ENCODE measurements around the gene DISC1. TPM values are rescaled to one million over a fixed set of nuclear protein-coding genes. Genes with fewer than 3 reads are reported as not detected.
A peak's percentile ranks its signal among the peaks of the same experiment; 100 is the strongest.

DISC1 gene
- total RNA-seq, 1 experiment from 2014 or later, result 13.5 TPM

- Mint-ChIP-seq H3K4me1 (ENCODE audit: low read depth, unreplicated experiment) (peaks cover 14% of the 10 kb centered on the region), H3K27ac (ENCODE audit: unreplicated experiment) (no peak overlapping the region), H3K36me3 (ENCODE audit: insufficient read depth, unreplicated experiment) (no peaks in the 10 kb centered on the region), H3K9me3 (ENCODE audit: unreplicated experiment) (no peaks in the 10 kb centered on the region), H3K4me3 (ENCODE audit: unreplicated experiment) (no peak overlapping the region), H3K27me3 (ENCODE audit: insufficient read depth, unreplicated experiment) (no peaks in the 10 kb centered on the region)
- no peak for DNase-seq
- CTCF ChIA-PET, result no interaction called here
- Histone ChIP-seq H3K9me3 (no peaks in the 10 kb centered on the region), H3K4me3 (ENCODE audit: low read depth, low read length) (no peak overlapping the region), H3K4me1 (peaks cover 6% of the 10 kb centered on the region), H3K27me3 (replicated peaks; ENCODE audit: control insufficient read depth, insufficient read depth, low read length) (no peaks in the 10 kb centered on the region), H3K36me3 (ENCODE audit: control insufficient read depth, insufficient read depth, low read length) (no peaks in the 10 kb centered on the region; the same call in 1 of the 2 replicates)
- intact Hi-C loops (cut with micrococcal nuclease; ENCODE audit: unreplicated experiment), result no loop called here
- BruUV-seq (replicated peaks), result no TSS peak
- POLR2A ChIA-PET, result no interaction called here
- TF ChIP-seq, protein P1, sequence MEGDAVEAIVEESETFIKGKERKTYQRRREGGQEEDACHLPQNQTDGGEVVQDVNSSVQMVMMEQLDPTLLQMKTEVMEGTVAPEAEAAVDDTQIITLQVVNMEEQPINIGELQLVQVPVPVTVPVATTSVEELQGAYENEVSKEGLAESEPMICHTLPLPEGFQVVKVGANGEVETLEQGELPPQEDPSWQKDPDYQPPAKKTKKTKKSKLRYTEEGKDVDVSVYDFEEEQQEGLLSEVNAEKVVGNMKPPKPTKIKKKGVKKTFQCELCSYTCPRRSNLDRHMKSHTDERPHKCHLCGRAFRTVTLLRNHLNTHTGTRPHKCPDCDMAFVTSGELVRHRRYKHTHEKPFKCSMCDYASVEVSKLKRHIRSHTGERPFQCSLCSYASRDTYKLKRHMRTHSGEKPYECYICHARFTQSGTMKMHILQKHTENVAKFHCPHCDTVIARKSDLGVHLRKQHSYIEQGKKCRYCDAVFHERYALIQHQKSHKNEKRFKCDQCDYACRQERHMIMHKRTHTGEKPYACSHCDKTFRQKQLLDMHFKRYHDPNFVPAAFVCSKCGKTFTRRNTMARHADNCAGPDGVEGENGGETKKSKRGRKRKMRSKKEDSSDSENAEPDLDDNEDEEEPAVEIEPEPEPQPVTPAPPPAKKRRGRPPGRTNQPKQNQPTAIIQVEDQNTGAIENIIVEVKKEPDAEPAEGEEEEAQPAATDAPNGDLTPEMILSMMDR (IDR thresholded peaks at IDR 0.05; ENCODE audit: insufficient read depth in 1 of 2, low read depth in 1 of 2, low read length in 1 of 2, severe bottlenecking in 1 of 2, unreplicated experiment in 1 of 2), result no peak
These were observed 303.8 kb downstream of the DISC1 start for GRCh38 chr1:231930257-231930947.

GRCh38 chr1:231931146-231931545 is 304.6 kb downstream of the DISC1 start:
- Mint-ChIP-seq H3K4me3 (ENCODE audit: unreplicated experiment) (no peak overlapping the region), H3K27me3 (ENCODE audit: insufficient read depth, unreplicated experiment) (no peaks in the 10 kb centered on the region), H3K9me3 (ENCODE audit: unreplicated experiment) (no peaks in the 10 kb centered on the region), H3K27ac (ENCODE audit: unreplicated experiment) (no peak overlapping the region), H3K4me1 (ENCODE audit: low read depth, unreplicated experiment) (peaks cover 14% of the 10 kb centered on the region), H3K36me3 (ENCODE audit: insufficient read depth, unreplicated experiment) (no peaks in the 10 kb centered on the region)
- BruUV-seq (replicated peaks), result no TSS peak
- POLR2A ChIA-PET, result no interaction called here
- no peak overlapping the region for H3K4me3 ChIP-seq (ENCODE audit: low read depth, low read length)
- peaks cover 6% of the 10 kb centered on the region for H3K4me1 ChIP-seq
- TF ChIP-seq, protein P1 (IDR thresholded peaks at IDR 0.05; ENCODE audit: insufficient read depth in 1 of 2, low read depth in 1 of 2, low read length in 1 of 2, severe bottlenecking in 1 of 2, unreplicated experiment in 1 of 2), result no peak
- H3K36me3 ChIP-seq (ENCODE audit: control insufficient read depth, insufficient read depth, low read length), result no peaks in the 10 kb centered on the region; the same call in 1 of the 2 replicates
- no peaks in the 10 kb centered on the region for H3K9me3 ChIP-seq
- no peak for DNase-seq
- intact Hi-C loops (cut with micrococcal nuclease; ENCODE audit: unreplicated experiment), result no loop called here
- H3K27me3 ChIP-seq (replicated peaks; ENCODE audit: control insufficient read depth, insufficient read depth, low read length), result no peaks in the 10 kb centered on the region
- CTCF ChIA-PET, result no interaction called here

GRCh38 chr1:231931846-231932454 is 305.4 kb downstream of the DISC1 start:
- Histone ChIP-seq H3K9me3 (no peaks in the 10 kb centered on the region), H3K4me3 (ENCODE audit: low read depth, low read length) (no peak overlapping the region), H3K27me3 (replicated peaks; ENCODE audit: control insufficient read depth, insufficient read depth, low read length) (no peaks in the 10 kb centered on the region), H3K4me1 (peaks cover 6% of the 10 kb centered on the region), H3K36me3 (ENCODE audit: control insufficient read depth, insufficient read depth, low read length) (no peaks in the 10 kb centered on the region; the same call in 1 of the 2 replicates)
- H3K4me3 Mint-ChIP-seq (ENCODE audit: unreplicated experiment), result no peak overlapping the region
- POLR2A ChIA-PET, result no interaction called here
- no peak overlapping the region for H3K27ac Mint-ChIP-seq (ENCODE audit: unreplicated experiment)
- TF ChIP-seq, protein P1 (IDR thresholded peaks at IDR 0.05; ENCODE audit: insufficient read depth in 1 of 2, low read depth in 1 of 2, low read length in 1 of 2, severe bottlenecking in 1 of 2, unreplicated experiment in 1 of 2), result peak; percentile 56 to 72
- no TSS peak for BruUV-seq (replicated peaks)
- no peaks in the 10 kb centered on the region for H3K36me3 Mint-ChIP-seq (ENCODE audit: insufficient read depth, unreplicated experiment)
- intact Hi-C loops (cut with micrococcal nuclease; ENCODE audit: unreplicated experiment), result no loop called here
- H3K9me3 Mint-ChIP-seq (ENCODE audit: unreplicated experiment), result no peaks in the 10 kb centered on the region
- CTCF ChIA-PET, result interaction anchor here (0.7 kb wide), 1 partner anchor 1054 kb away, joined by 3 read pairs; no protein-coding TSS in a partner anchor
- H3K27me3 Mint-ChIP-seq (ENCODE audit: insufficient read depth, unreplicated experiment), result no peaks in the 10 kb centered on the region
- DNase-seq, result peak in 1 of 2 experiments; percentile 22
- peaks cover 14% of the 10 kb centered on the region for H3K4me1 Mint-ChIP-seq (ENCODE audit: low read depth, unreplicated experiment)

Measured in Caco-2 (cell line).